ENCODE measurements around the gene CLCNKB. TPM values are rescaled to one million over a fixed set of nuclear protein-coding genes. Genes with fewer than 3 reads are reported as not detected.
A peak's percentile ranks its signal among the peaks of the same experiment; 100 is the strongest.

The CLCNKB gene
- total RNA-seq (not detected in 2 replicates), polyA plus RNA-seq (0.18 and 0.40 TPM in 2 replicates), polyA minus RNA-seq (1.2 TPM in 1 of 2 replicates, not detected in the other), Bru-seq, nascent RNA (percentile 12 among the genes with signal in this experiment), BruChase-seq, experiment 1, labeled RNA remaining after a 6-hour chase (not detected), BruChase-seq, experiment 2, labeled RNA remaining after a 2-hour chase (percentile 10 among the genes with signal in this experiment)
- polyA plus RNA-seq (2011; cell fraction: cytosol; rRNA removed), result 0.10 TPM in 2 replicates
- 0.53 and 0.60 TPM in 2 replicates for polyA plus RNA-seq (2011; cell fraction: nucleus; rRNA removed)
- not detected in 2 replicates for polyA plus RNA-seq (2012)
- polyA minus RNA-seq (2011; cell fraction: cytosol; rRNA and poly(A)+ RNA removed), result not detected
- not detected in 2 replicates for polyA minus RNA-seq (2011; cell fraction: nucleus; rRNA and poly(A)+ RNA removed)
- long read RNA-seq, result 0 reads

DNA sequence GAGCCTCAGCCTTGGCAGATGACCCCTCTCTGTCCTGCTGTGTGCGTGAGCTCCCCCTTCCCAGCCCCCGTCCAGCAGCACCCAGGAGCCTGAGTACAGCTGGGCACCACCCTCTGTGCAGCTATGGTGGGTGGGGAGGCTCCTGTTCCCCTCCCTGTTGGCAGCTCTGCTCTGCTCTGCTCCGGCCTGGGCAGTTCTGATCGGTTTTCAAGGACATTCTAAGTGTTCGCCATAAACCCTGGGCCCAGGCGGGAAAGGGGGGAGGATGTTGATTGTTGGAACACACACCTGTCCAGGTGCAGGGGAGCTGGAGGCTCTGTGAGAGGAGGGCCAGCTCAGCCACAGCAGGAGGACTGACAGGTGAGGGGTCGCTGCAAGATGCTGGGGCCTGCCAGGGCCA lies at the start of gene CLCNKB:
CLCNKB (plus strand) TSS at position 262 of the 400 bp plus-strand sequence. CDS start 711 bp downstream, outside the sequence.
- no peak within 1 kb of the TSS for H2AFZ ChIP-seq (ENCODE audit: low read depth, low read length)
- intact Hi-C loops (cut with micrococcal nuclease), result no loop called here
- H4K20me1 ChIP-seq (replicated peaks; ENCODE audit: control insufficient read depth, extremely low read depth, insufficient read depth, low read length), result no peaks in the 10 kb centered on the region
- no peak within 1 kb of the TSS for H3K9ac ChIP-seq (replicated peaks; ENCODE audit: extremely low read depth, insufficient read depth, low read length)
- H3K36me3 ChIP-seq (ENCODE audit: control insufficient read depth in 2 of 2, extremely low read depth in 1 of 2, insufficient read depth in 2 of 2, low read length in 2 of 2), result no peaks in the 10 kb centered on the region
- H3K9me1 ChIP-seq (replicated peaks; ENCODE audit: control insufficient read depth, extremely low read depth, insufficient read depth, low read length), result no peaks in the 10 kb centered on the region
- BruUV-seq (replicated peaks), result no TSS peak
- no peak for FAIRE-seq
- H3K79me2 ChIP-seq (ENCODE audit: control insufficient read depth, insufficient read depth, low read length), result no peaks in the 10 kb centered on the region
- no peaks in the 10 kb centered on the region for H3K27me3 ChIP-seq (ENCODE audit: control insufficient read depth in 2 of 2, insufficient read depth in 2 of 2, low read length in 2 of 2)
- no peaks in the 10 kb centered on the region for H3K9me3 ChIP-seq (replicated peaks; ENCODE audit: control insufficient read depth, insufficient read depth, low read length)
- H3K27ac ChIP-seq (ENCODE audit: insufficient read depth, low read depth, low read length), result no peak within 1 kb of the TSS
- ChIA-PET CTCF (no interaction called here), POLR2A (no interaction called here)
- H3K4me3 ChIP-seq (replicated peaks in 1 of 3; ENCODE audit: insufficient read depth in 1 of 3, low read depth in 1 of 3, low read length in 3 of 3), result no peak within 1 kb of the TSS
- no peaks in the 10 kb centered on the region for H3K4me1 ChIP-seq (ENCODE audit: control insufficient read depth, extremely low read depth, insufficient read depth, low read length)
- H3K4me2 ChIP-seq (ENCODE audit: insufficient read depth, low read length), result no peak within 1 kb of the TSS
- dilution Hi-C loops (cut with MboI; ENCODE audit: extremely low pct_ligation_motif_present, low sequenced_read_pairs), result no loop called here
- DNase-seq (ENCODE audit: low read depth, low spot score), result no peak
- TF ChIP-seq POLR2A (IDR thresholded peaks at IDR 0.05; ENCODE audit: low read depth, low read length) (no peak), EZH2 (IDR thresholded peaks at IDR 0.05; ENCODE audit: borderline replicate concordance, low read depth, low read length, severe bottlenecking) (no peak), FOS (IDR thresholded peaks at IDR 0.05; ENCODE audit: borderline replicate concordance, insufficient read depth, low read length) (no peak), GATA2 (IDR thresholded peaks at IDR 0.05; ENCODE audit: insufficient read depth, insufficient read length, low read depth, low read length) (no peak), POLR2AphosphoS5 (IDR thresholded peaks at IDR 0.05; ENCODE audit: insufficient read depth, low read depth, low read length) (no peak), MYC (IDR thresholded peaks at IDR 0.05; ENCODE audit: low read depth, low read length) (no peak), CTCF (IDR thresholded peaks at IDR 0.05; ENCODE audit: extremely low read depth in 1 of 2, insufficient read depth in 1 of 2, low read depth in 1 of 2, low read length in 2 of 2) (no peak), JUN (IDR thresholded peaks at IDR 0.05; ENCODE audit: borderline replicate concordance, insufficient read depth, insufficient read length, low read depth) (no peak)
- TF ChIP-seq, protein P1, sequence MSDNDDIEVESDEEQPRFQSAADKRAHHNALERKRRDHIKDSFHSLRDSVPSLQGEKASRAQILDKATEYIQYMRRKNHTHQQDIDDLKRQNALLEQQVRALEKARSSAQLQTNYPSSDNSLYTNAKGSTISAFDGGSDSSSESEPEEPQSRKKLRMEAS (IDR thresholded peaks at IDR 0.05; ENCODE audit: insufficient read depth, insufficient read length), result no peak
